Ovary (tissue), 9 donors: ENCODE measurements around the gene DENND1B. TPM values are rescaled to one million over a fixed set of nuclear protein-coding genes. Genes with fewer than 3 reads are reported as not detected.

ENCODE experiments used
- DNase-seq, 5 donors: peaks; one replicate each; pipeline ENCODE4 v3.0.0-alpha.2; 2019 to 2020
- H3K27ac ChIP-seq, 2 donors: fragments of 200-600 bp; one replicate each; pipeline versions ENCODE4 v1.5.1 to v1.8.0; 2019 to 2022
- H3K27me3 ChIP-seq: fragments of 200-600 bp; one replicate; pipeline ENCODE4 v1.8.0; 2022
- H3K36me3 ChIP-seq: fragments of 200-600 bp; sonication (generic); one replicate; pipeline ENCODE4 v1.5.1; 2019
- H3K4me1 ChIP-seq: one replicate; pipeline ENCODE4 v1.8.1; 2013; ENCODE audit warnings: mild to moderate bottlenecking, moderate library complexity; ENCODE audit not compliant: insufficient read depth
- H3K4me3 ChIP-seq: fragments of 200-600 bp; sonication (generic); one replicate; pipeline ENCODE4 v1.5.1; 2017
- H3K9me3 ChIP-seq, 2 donors: fragments of 200-600 bp in 1 of 2; sonication (generic) in 1 of 2; one replicate each; pipeline versions ENCODE4 v1.5.1 to v1.8.1; 2013 to 2019; ENCODE audit warnings: mild to moderate bottlenecking in 1 of 2, moderate library complexity in 1 of 2
- CTCF ChIP-seq, 3 donors: fragments of 450-650 bp in 2 of 3; fragments of 200-600 bp in 1 of 3; IDR thresholded peaks; one replicate each; pipeline versions ENCODE4 v1.5.1 to v1.8.0; 2016 to 2022; ENCODE audit warnings: antibody characterized with exemption in 3 of 3, mild to moderate bottlenecking in 1 of 3
- EP300 ChIP-seq: sonication (generic); formaldehyde crosslinking; IDR thresholded peaks from one replicate; pipeline ENCODE4 v1.6.1; 2017; ENCODE audit warnings: antibody characterized with exemption
- POLR2A ChIP-seq: fragments of 450-650 bp; IDR thresholded peaks from one replicate; pipeline ENCODE4 v1.6.1; 2017; ENCODE audit warnings: antibody characterized with exemption, mild to moderate bottlenecking, moderate library complexity
- WGBS, 3 donors: extraction: QIAGEN DNeasy Blood & Tissue Kit in 1 of 3; methylation state at CpG; one replicate each; pipeline versions ENCODE4 v1.1.5 to v1.1.7; 2013 to 2017; 5-methylcytosine and 5-hydroxymethylcytosine counted together
- intact Hi-C, 4 donors: fragments of 100-400 bp; cut with DNase I; formaldehyde crosslinking; loops; one replicate each; pipeline versions ENCODE4 v1.11.0 to v1.15.1; 2022 to 2023
- polyA plus RNA-seq, 2 donors: library from polyadenylated mRNA; stranded (reverse); fragments of 200-250 nt in 1 of 2; fragments of 350-450 nt in 1 of 2; fragmentation: Illumina TruSeq in 1 of 2; extraction: RNeasy Lipid Tissue Mini Kit (QIAGEN cat#74804) in 1 of 2; gene quantifications; one replicate each; pipeline ENCODE4 v1.2.3, GENCODE V29; 2013 to 2014
- total RNA-seq, 7 donors: library from RNA; depleted of rRNA in 2 of 7; stranded (reverse); fragments of >200 nt in 2 of 7; fragmentation: NEBNext Ultra II Directional in 3 of 7; extraction: Animal tissue kit (Norgen Biotek cat#: 25700) in 3 of 7; gene quantifications; one replicate each; pipeline versions ENCODE4 v1.1.0 to v1.2.4, GENCODE V29; 2016 to 2023
- donor health status: DM: no; HTN: no; CAD: no; lungs with moderate emphysema.
- donor health status: DM: no; HTN: no; CAD: no.
- donor health status: Bipolar disorder and iron deficiency.
- donor health status: DM: yes; HTN: yes; CAD: no.
- donor health status: DM: no; HTN: no; CAD: no.
- donor health status: DM: yes; HTN: yes; CAD: no.

DENND1B gene
- total and polyA plus RNA-seq, 9 donors, result 2.9 to 20.6 (median 14.1) TPM

- Histone ChIP-seq H3K4me1 (no peaks in the 10 kb centered on the region), H3K9me3 (no peaks in the 10 kb centered on the region), H3K36me3 (no peaks in the 10 kb centered on the region), H3K27ac (no peak overlapping the region), H3K27me3 (no peaks in the 10 kb centered on the region), H3K4me3 (no peak overlapping the region)
- no peak for DNase-seq
- intact Hi-C loops, result no loop called here
- no peak for TF ChIP-seq EP300
- TF ChIP-seq CTCF (IDR thresholded peaks at IDR 0.05), result no peak
- TF ChIP-seq POLR2A, result no peak
- WGBS, 3 donors, result 83 to 89% (median 86%) methylated on average over 3 of the region's 3 CpGs
Observed at GRCh38 chr1:197782722-197783360, 7.6 kb upstream of the DENND1B start.

GRCh38 chr1:197781968-197782721 is 6.9 kb upstream of the DENND1B start:
- H3K4me1 ChIP-seq, result no peaks in the 10 kb centered on the region
- H3K27me3 ChIP-seq, result no peaks in the 10 kb centered on the region
- intact Hi-C loops, result no loop called here
- H3K27ac ChIP-seq, result no peak overlapping the region
- 71 to 78% (median 74%) methylated on average over 2 of the region's 2 CpGs for WGBS, 3 donors
- no peak for DNase-seq
- H3K36me3 ChIP-seq, result no peaks in the 10 kb centered on the region
- no peak for TF ChIP-seq CTCF (IDR thresholded peaks at IDR 0.05)
- TF ChIP-seq EP300, result no peak
- no peak for TF ChIP-seq POLR2A
- H3K9me3 ChIP-seq, result no peaks in the 10 kb centered on the region
- H3K4me3 ChIP-seq, result no peak overlapping the region

GRCh38 chr1:197779921-197780320 is 4.6 kb upstream of the DENND1B start:
- no peak for DNase-seq
- Histone ChIP-seq H3K27me3 (no peaks in the 10 kb centered on the region), H3K4me1 (no peaks in the 10 kb centered on the region), H3K36me3 (no peaks in the 10 kb centered on the region), H3K9me3 (no peaks in the 10 kb centered on the region), H3K4me3 (no peak overlapping the region), H3K27ac (no peak overlapping the region)
- intact Hi-C loops, result no loop called here
- no peak for TF ChIP-seq CTCF (IDR thresholded peaks at IDR 0.05)
- TF ChIP-seq POLR2A, result no peak
- TF ChIP-seq EP300, result no peak

- DNase-seq, result no peak
- TF ChIP-seq POLR2A (no peak), CTCF (IDR thresholded peaks at IDR 0.05) (no peak), EP300 (no peak)
- H3K27me3 ChIP-seq, result no peaks in the 10 kb centered on the region
- no peak overlapping the region for H3K4me3 ChIP-seq
- WGBS, 3 donors, result 74 to 79% (median 78%) methylated on average over 4 of the region's 4 CpGs
- intact Hi-C loops, result no loop called here
- H3K36me3 ChIP-seq, result no peaks in the 10 kb centered on the region
- no peaks in the 10 kb centered on the region for H3K9me3 ChIP-seq
- H3K4me1 ChIP-seq, result no peaks in the 10 kb centered on the region
- no peak overlapping the region for H3K27ac ChIP-seq
Observed at GRCh38 chr1:197778366-197778945, 3.2 kb upstream of the DENND1B start.
